CD1c-positive myeloid dendritic cell (primary cell): Measurements from ENCODE around the gene SLC13A5.

Experiments
- DNase-seq: peaks from one replicate; pipeline ENCODE4 v3.0.0-alpha.2; 2016; ENCODE audit errors: extremely low spot score

SLC13A5 gene

GRCh38 chr17:6638046-6638908 is 74.9 kb downstream of the SLC13A5 start:
- DNase-seq = no peak

- DNase-seq = no peak
Measured at GRCh38 chr17:6637458-6637840, 75.7 kb downstream of the SLC13A5 start.

- no peak for DNase-seq
Measured at GRCh38 chr17:6636616-6637457, 76.3 kb downstream of the SLC13A5 start.

DNA sequence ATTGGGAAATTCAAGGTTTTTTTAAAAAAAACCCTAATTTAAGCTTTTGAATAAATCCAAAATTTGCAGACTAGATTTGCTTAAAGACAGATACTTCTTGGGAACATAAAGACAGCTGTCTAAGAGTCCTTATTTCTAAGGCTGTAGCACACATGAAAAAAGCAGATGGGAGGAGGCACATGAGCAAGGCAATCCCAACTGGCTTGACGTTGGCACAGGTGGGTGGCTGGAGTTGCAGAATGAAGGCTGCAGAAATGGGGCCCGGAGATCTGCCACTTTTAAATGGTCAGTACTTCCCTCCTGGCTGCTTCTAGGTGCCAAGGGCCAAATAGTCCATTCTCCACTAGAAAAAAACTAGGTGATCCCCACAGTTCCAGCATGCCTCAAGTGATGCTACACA is 77.1 kb downstream of the SLC13A5 start:
- DNase-seq = no peak
